Testis (tissue), 3 donors: ENCODE data around the gene UCHL5. TPM values are rescaled to one million over a fixed set of nuclear protein-coding genes. Genes with fewer than 3 reads are reported as not detected.
"Not testable (repeated sequence)": the region's sequence is repeated elsewhere in the genome, so short reads cannot be mapped to it uniquely, and the experiment has no call there.

ENCODE experiments used
- DNase-seq: peaks from one replicate; pipeline ENCODE4 v3.0.0-alpha.2; 2019
- H3K27ac ChIP-seq, 2 donors: fragments of 200-600 bp; sonication (generic); one replicate each; pipeline ENCODE4 v1.5.1; 2019
- H3K27me3 ChIP-seq: fragments of 200-600 bp; sonication (generic); one replicate; pipeline ENCODE4 v1.5.1; 2019
- H3K36me3 ChIP-seq: fragments of 200-600 bp; sonication (generic); one replicate; pipeline ENCODE4 v1.5.1; 2017; ENCODE audit warnings: low read depth; ENCODE audit errors: missing control alignments
- H3K4me1 ChIP-seq: fragments of 200-600 bp; sonication (generic); one replicate; pipeline ENCODE4 v1.5.1; 2019
- H3K4me3 ChIP-seq, 2 donors: fragments of 200-600 bp; sonication (generic); one replicate each; pipeline ENCODE4 v1.5.1; 2017 to 2019
- H3K9me3 ChIP-seq: fragments of 200-600 bp; sonication (generic); one replicate; pipeline ENCODE4 v1.5.1; 2017
- POLR2A ChIP-seq: fragments of 450-650 bp; IDR thresholded peaks from one replicate; pipeline ENCODE4 v1.6.1; 2017; ENCODE audit warnings: antibody characterized with exemption, mild to moderate bottlenecking, moderate library complexity
- WGBS, 2 donors: methylation state at CpG; one replicate each; pipeline ENCODE4 v1.1.5; 2018; 5-methylcytosine and 5-hydroxymethylcytosine counted together
- intact Hi-C: fragments of 100-400 bp; cut with DNase I; formaldehyde crosslinking; loops from one replicate; pipeline ENCODE4 v1.15.1; 2023; ENCODE audit warnings: low total_unique reads
- polyA plus RNA-seq: library from polyadenylated mRNA; stranded (reverse); fragments of 350-450 nt; fragmentation: Illumina TruSeq; extraction: RNeasy Lipid Tissue Mini Kit (QIAGEN cat#74804); gene quantifications from one replicate; pipeline ENCODE4 v1.2.3, GENCODE V29; 2014; ENCODE audit warnings: low read depth, low replicate concordance; ENCODE audit not compliant: insufficient read depth
- total RNA-seq, 2 donors: library from RNA; depleted of rRNA; stranded (reverse); fragments of >200 nt; gene quantifications; one replicate each; pipeline ENCODE4 v1.2.3, GENCODE V29; 2016
- TF ChIP-seq, protein P1 (sequence below), 3 experiments: fragments of 450-650 bp in 2 of 3; fragments of 200-600 bp in 1 of 3; sonication (generic) in 1 of 3; IDR thresholded peaks; one replicate each; pipeline ENCODE4 v1.5.1; 2016 to 2019; ENCODE audit warnings: antibody characterized with exemption in 3 of 3, mild to moderate bottlenecking in 2 of 3, moderate library complexity in 1 of 3

Gene UCHL5
- total and polyA plus RNA-seq, 3 donors from 2014 or later = 17.9 to 55.5 (median 38.5) TPM

DNA sequence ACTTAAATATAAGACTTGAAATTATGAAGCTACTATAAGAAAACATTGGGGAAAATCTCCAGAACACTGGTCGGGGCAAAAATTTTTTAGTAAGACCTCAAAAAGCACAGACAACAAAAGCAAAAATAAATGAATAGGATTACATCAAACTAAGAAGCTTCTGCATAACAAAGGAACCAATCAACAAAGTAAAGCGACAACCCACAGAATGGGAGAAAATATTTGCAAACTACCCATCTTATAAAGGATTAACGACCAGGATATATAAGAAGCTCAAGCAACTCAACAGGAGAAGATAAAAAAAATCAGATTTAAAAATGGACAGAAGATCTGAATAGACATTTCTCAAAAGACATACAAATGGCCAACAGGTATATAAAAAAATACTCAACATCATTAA is 19.1 kb downstream of the UCHL5 start:
- DNase-seq = no peak
- Histone ChIP-seq H3K9me3 (no peaks in the 10 kb centered on the region), H3K4me1 (no peaks in the 10 kb centered on the region), H3K36me3 (no peaks in the 10 kb centered on the region), H3K27ac (no peak overlapping the region), H3K4me3 (no peak overlapping the region), H3K27me3 (no peaks in the 10 kb centered on the region)
- TF ChIP-seq POLR2A = no peak
- TF ChIP-seq, protein P1, sequence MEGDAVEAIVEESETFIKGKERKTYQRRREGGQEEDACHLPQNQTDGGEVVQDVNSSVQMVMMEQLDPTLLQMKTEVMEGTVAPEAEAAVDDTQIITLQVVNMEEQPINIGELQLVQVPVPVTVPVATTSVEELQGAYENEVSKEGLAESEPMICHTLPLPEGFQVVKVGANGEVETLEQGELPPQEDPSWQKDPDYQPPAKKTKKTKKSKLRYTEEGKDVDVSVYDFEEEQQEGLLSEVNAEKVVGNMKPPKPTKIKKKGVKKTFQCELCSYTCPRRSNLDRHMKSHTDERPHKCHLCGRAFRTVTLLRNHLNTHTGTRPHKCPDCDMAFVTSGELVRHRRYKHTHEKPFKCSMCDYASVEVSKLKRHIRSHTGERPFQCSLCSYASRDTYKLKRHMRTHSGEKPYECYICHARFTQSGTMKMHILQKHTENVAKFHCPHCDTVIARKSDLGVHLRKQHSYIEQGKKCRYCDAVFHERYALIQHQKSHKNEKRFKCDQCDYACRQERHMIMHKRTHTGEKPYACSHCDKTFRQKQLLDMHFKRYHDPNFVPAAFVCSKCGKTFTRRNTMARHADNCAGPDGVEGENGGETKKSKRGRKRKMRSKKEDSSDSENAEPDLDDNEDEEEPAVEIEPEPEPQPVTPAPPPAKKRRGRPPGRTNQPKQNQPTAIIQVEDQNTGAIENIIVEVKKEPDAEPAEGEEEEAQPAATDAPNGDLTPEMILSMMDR (IDR thresholded peaks at IDR 0.05) = no peak
- 84 to 89% methylated on average over 3 of the region's 3 CpGs for WGBS, 2 donors
- intact Hi-C loops = no loop called here

DNA sequence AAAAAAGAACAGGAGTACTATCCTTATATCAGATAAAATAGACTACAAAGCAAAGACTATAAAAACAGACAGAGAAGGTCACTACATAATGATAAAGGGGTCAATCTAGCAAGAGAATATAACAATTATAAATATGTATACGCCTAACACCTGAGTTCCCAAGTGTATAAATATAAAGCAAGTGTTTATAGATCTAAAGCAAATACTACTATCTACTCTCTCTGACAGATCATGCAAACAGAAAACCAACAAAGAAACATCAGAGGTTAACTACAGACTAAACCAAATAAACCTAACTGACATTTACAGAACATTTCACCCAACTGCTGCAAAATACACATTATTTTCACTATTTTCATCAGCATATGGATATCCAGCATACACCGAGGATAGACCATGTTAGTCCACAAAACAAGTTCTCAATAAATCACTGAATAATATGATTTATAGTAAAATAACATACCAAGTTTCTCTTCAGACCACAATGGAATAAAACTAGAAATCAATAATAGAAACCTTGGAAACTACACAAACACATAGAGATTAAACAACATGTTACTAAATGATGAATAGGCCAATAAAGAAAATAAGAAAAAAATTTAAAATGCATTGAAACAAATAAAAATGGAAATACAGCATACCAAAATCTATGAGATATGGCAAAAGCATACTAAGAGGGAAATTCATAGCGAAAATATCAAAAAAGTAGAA is 22.7 kb downstream of the UCHL5 start:
- DNase-seq = no peak
- Histone ChIP-seq H3K27me3 (no peaks in the 10 kb centered on the region), H3K27ac (no peak overlapping the region), H3K4me3 (no peak overlapping the region), H3K36me3 (no peaks in the 10 kb centered on the region), H3K4me1 (no peaks in the 10 kb centered on the region), H3K9me3 (no peaks in the 10 kb centered on the region)
- no peak for TF ChIP-seq POLR2A
- TF ChIP-seq, protein P1 (IDR thresholded peaks at IDR 0.05) = no peak
- 98% methylated on average over 3 of the region's 3 CpGs for WGBS, 2 donors
- intact Hi-C loops = no loop called here

DNA sequence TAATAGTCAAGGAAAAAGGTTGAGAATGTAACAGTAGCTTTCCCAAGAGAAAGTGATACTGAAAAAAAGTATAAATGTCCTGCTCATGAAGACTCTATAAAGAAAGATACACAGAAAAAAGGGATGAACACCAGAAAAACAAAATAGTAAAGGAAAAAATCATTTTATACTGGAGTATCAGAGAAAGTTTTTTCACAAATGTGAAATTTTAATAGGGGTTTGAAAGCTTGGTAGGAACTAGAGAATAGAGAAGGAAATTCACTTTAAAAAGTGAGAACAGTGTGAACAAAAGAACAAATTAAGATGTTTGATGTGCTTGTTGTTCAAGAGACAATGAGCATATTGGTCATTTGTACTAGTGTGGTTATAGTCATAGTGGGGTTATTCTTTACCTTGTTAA is 25.6 kb downstream of the UCHL5 start:
- intact Hi-C loops = no loop called here
- no peak overlapping the region for H3K27ac ChIP-seq
- no peak for DNase-seq
- no peak overlapping the region for H3K4me3 ChIP-seq
- no peaks in the 10 kb centered on the region for H3K9me3 ChIP-seq
- H3K4me1 ChIP-seq = no peaks in the 10 kb centered on the region
- H3K36me3 ChIP-seq = no peaks in the 10 kb centered on the region
- no peaks in the 10 kb centered on the region for H3K27me3 ChIP-seq
- TF ChIP-seq, protein P1 (IDR thresholded peaks at IDR 0.05) = no peak
- TF ChIP-seq POLR2A = no peak

DNA sequence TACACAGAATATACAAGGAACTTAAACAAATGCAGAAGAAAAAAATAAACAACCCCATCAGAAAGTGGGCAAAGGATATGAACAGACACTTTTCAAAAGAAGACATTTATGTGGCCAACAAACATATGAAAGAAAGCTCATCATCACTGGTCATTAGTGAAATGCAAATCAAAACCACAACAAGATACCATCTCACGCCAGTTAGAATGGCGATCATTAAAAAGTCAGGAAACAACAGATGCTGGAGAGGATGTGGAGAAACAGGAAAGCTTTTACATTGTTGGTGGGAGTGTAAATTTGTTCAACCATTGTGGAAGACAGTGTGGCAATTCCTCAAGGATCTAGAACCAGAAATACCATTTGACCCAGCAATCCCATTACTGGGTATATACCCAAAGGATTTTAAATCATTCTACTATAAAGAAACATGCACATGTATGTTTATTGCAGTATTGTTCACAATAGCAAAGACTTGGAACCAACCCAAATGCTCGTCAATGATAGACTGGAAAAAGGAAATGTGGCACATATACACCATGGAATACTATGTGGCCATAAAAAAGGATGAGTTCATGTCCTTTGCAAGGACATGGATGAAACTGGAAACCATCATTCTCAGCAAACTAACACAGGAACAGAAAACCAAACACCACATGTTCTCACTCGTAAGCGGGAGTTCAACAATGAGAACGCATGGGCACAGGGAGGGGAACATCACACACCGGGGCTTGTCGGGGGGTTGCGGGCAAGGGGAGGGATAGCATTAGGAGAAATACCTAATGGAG is 26.3 kb downstream of the UCHL5 start:
- H3K4me3 ChIP-seq, H3K9me3 ChIP-seq, intact Hi-C loops, H3K36me3 ChIP-seq, H3K4me1 ChIP-seq, H3K27me3 ChIP-seq, DNase-seq, H3K27ac ChIP-seq: not testable (repeated sequence)
- WGBS, 2 donors = 90 to 97% methylated on average over 9 of the region's 9 CpGs

DNA sequence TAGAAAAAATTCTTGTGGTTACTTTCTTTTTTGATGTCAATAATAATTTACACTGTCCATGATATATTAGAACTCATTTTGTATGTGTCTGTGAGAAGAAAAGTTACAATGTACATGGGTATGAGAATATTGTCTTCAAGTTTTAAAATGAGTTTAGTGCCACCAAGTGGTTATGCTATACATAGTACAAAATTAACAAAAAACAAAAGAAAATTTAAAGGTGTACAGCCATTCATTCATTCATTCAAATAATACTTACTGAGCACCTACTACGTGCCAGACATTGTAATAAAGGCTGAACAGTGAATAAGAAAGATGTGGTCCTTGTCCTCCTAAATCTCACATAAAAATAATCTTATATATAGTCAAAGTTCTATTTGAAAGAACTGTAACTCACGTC is 27.7 kb downstream of the UCHL5 start:
- H3K27ac ChIP-seq = no peak overlapping the region
- no peak overlapping the region for H3K4me3 ChIP-seq
- TF ChIP-seq, protein P1 (IDR thresholded peaks at IDR 0.05) = no peak
- 83 to 87% methylated on average over 2 of the region's 2 CpGs for WGBS, 2 donors
- no peaks in the 10 kb centered on the region for H3K9me3 ChIP-seq
- intact Hi-C loops = no loop called here
- DNase-seq = no peak
- no peaks in the 10 kb centered on the region for H3K27me3 ChIP-seq
- no peaks in the 10 kb centered on the region for H3K36me3 ChIP-seq
- H3K4me1 ChIP-seq = no peaks in the 10 kb centered on the region
